Aortic smooth muscle cell (primary cell): Measurements from ENCODE around the gene PKN2. TPM values are rescaled to one million over a fixed set of nuclear protein-coding genes. Genes with fewer than 3 reads are reported as not detected.

ENCODE experiments used
- total RNA-seq: library from RNA; depleted of rRNA; stranded (reverse); fragments of >200 nt; gene quantifications from 2 replicates; pipeline ENCODE4 v1.2.3, GENCODE V29; 2014

Gene PKN2
- total RNA-seq = 14.0 and 23.1 TPM in 2 replicates

GRCh38 chr1:88683541-88684481 is at the start of gene PKN2:
PKN2 (plus strand) TSS chr1:88684273; CDS start chr1:88684581, 308 bp downstream.

Other genes with a start within 250 kb of the PKN2 start
- 44.8 and 48.0 TPM in 2 replicates for gene GTF2B, start 207.3 kb downstream of the PKN2 start, total RNA-seq